Measurements from ENCODE around the gene RNF213.

RNF213 gene

DNA sequence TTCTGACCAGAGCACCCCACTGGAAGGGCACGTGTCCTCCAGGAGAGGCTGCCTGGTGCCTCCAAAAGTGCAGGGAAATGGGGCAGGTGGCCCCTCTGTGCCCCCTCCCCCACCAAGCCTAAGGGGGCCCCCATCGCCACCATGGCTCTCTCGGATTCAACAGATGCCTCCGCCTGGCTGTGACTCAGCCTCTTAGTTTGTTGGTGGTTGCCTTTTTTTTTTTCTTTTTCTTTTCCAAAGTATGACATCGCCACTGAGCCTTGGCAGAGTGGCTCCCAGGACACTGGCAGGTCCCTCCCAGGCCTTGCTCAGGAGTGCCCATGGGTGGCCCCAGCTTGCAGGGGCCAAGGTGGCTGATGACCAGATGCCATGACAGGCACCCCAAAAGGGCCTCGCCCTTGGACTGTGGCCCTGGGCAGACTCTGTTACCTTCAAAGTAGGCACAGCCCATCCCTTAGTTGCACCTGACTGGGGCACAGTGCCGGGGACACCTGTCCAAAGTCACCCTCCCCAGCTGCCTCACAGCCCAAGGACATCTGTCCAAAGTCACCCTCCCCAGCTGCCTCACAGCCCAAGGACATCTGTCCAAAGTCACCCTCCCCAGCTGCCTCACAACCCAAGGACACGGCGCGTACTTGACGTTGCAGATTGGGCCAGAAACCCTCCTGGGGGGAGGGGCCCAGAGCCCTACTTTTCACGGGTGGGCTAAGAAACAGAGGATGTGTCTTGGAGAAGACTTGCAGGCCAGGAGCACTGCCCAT is 186.2 kb downstream of the RNF213 start:
- no peak for DNase-seq (ENCODE audit: low read depth)
- no peak overlapping the region for H3K4me3 ChIP-seq (ENCODE audit: low read depth, low read length)
- TF ChIP-seq, protein P1, sequence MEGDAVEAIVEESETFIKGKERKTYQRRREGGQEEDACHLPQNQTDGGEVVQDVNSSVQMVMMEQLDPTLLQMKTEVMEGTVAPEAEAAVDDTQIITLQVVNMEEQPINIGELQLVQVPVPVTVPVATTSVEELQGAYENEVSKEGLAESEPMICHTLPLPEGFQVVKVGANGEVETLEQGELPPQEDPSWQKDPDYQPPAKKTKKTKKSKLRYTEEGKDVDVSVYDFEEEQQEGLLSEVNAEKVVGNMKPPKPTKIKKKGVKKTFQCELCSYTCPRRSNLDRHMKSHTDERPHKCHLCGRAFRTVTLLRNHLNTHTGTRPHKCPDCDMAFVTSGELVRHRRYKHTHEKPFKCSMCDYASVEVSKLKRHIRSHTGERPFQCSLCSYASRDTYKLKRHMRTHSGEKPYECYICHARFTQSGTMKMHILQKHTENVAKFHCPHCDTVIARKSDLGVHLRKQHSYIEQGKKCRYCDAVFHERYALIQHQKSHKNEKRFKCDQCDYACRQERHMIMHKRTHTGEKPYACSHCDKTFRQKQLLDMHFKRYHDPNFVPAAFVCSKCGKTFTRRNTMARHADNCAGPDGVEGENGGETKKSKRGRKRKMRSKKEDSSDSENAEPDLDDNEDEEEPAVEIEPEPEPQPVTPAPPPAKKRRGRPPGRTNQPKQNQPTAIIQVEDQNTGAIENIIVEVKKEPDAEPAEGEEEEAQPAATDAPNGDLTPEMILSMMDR (conservative IDR thresholded peaks at IDR 0.05; ENCODE audit: low read depth, low read length): no peak

- TF ChIP-seq, protein P1 (conservative IDR thresholded peaks at IDR 0.05; ENCODE audit: low read depth, low read length): no peak
- no peak for DNase-seq (ENCODE audit: low read depth)
- H3K4me3 ChIP-seq (ENCODE audit: low read depth, low read length): no peak overlapping the region
Observed at GRCh38 chr17:80447790-80448189, 187.1 kb downstream of the RNF213 start.
